Measurements from ENCODE around the gene PRICKLE3.

The PRICKLE3 gene

GRCh38 chrX:49206543-49206942 lies 20.4 kb upstream of the PRICKLE3 start:
- no peak for DNase-seq

GRCh38 chrX:49205443-49205842 lies 19.3 kb upstream of the PRICKLE3 start:
- DNase-seq, result no peak

GRCh38 chrX:49204709-49205108 lies 18.5 kb upstream of the PRICKLE3 start:
- no peak for DNase-seq

- DNase-seq, result no peak
These were observed 17.8 kb upstream of the PRICKLE3 start for GRCh38 chrX:49204017-49204416.

GRCh38 chrX:49203536-49203935 lies 17.4 kb upstream of the PRICKLE3 start:
- DNase-seq, result no peak

- DNase-seq, result no peak
These were observed 15.8 kb upstream of the PRICKLE3 start for GRCh38 chrX:49202022-49202421.

GRCh38 chrX:49199906-49200771 lies 14.0 kb upstream of the PRICKLE3 start, which contains the start of gene SYP:
SYP (minus strand) TSS chrX:49200193; CDS start chrX:49200186, 7 bp downstream.
- peak; percentile 53 for DNase-seq

GRCh38 chrX:49199315-49199595 lies 13.1 kb upstream of the PRICKLE3 start:
- DNase-seq, result no peak

GRCh38 chrX:49198540-49199314 lies 12.6 kb upstream of the PRICKLE3 start:
- DNase-seq, result no peak

GRCh38 chrX:49197543-49198087 lies 11.4 kb upstream of the PRICKLE3 start:
- no peak for DNase-seq

- no peak for DNase-seq
These were observed 7.4 kb upstream of the PRICKLE3 start for GRCh38 chrX:49193542-49193964.

GRCh38 chrX:49192722-49193328 lies 6.7 kb upstream of the PRICKLE3 start:
- DNase-seq, result no peak

- no peak for DNase-seq
These were observed 5.4 kb upstream of the PRICKLE3 start for GRCh38 chrX:49191574-49192011.

- DNase-seq, result peak; percentile 97
These were observed 4.8 kb upstream of the PRICKLE3 start for GRCh38 chrX:49190821-49191573.

GRCh38 chrX:49189606-49190005 lies 3.4 kb upstream of the PRICKLE3 start:
- no peak for DNase-seq

- no peak for DNase-seq
These were observed 2.4 kb upstream of the PRICKLE3 start for GRCh38 chrX:49188468-49189076.

- DNase-seq, result no peak
These were observed 1.4 kb upstream of the PRICKLE3 start for GRCh38 chrX:49187526-49187925.

- DNase-seq, result no peak
These were observed 838 bp upstream of the PRICKLE3 start for GRCh38 chrX:49187028-49187394.

- peak; percentile 88 for DNase-seq
These were observed 1.6 kb downstream of the PRICKLE3 start for GRCh38 chrX:49184294-49185281.

GRCh38 chrX:49183701-49184281 lies 2.4 kb downstream of the PRICKLE3 start:
- DNase-seq, result no peak

GRCh38 chrX:49179358-49179757 lies 6.8 kb downstream of the PRICKLE3 start:
- no peak for DNase-seq

All from NCI-H748 treated with DMSO at 0.1 percent for 48 hours (cell line).